Activated CD4-positive, alpha-beta T cell treated with anti-CD3 and anti-CD28 coated beads for 48 hours (primary cell): ENCODE results near the gene AGBL3.

Experiments
- DNase-seq: peaks from one replicate; pipeline ENCODE4 v3.0.0-alpha.2; 2020

Gene AGBL3

GRCh38 chr7:135151132-135151531, 164.8 kb downstream of the AGBL3 start:
- DNase-seq, result no peak

DNA sequence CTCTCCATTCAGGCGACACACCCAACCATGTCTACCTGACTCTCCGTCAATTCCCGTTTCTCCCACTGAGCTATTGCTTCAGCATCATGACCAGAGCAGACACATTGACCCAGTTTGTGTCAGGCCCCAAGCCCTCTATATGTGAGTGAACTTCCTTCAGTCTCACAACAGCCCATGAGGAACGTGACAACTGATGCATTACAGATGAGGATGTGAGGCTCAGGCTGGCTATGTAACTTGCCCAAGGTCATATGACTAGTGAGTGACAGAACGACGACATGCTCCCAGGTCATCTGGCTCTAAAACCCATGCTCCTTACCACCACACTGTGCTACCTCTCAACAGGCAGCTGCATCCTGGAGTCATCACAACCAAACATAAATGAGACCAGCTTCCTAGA, 165.2 kb downstream of the AGBL3 start:
- no peak for DNase-seq

GRCh38 chr7:135152442-135152841, 166.1 kb downstream of the AGBL3 start:
- DNase-seq, result no peak

- DNase-seq, result no peak
Measured at GRCh38 chr7:135154734-135155133, 168.4 kb downstream of the AGBL3 start.

DNA sequence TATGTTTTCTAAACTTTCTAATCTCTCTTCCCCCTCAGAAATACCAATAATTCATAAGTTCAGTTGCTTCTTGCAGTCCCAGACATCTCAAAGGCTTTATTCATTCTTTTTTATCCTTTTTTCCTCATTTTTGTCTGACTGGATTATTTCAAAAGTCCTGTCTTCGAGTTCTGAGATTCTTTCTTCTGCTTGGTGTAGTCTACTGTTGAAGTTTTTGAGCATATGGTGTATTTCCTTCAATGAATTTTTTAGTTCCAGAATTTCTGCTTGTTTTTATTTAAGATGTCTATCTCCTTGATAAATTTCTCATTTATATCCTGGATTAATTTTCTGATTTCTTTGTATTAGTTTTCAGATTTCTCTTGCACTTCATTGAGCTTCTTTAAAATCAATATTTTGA, 170.0 kb downstream of the AGBL3 start:
- DNase-seq, result no peak

DNA sequence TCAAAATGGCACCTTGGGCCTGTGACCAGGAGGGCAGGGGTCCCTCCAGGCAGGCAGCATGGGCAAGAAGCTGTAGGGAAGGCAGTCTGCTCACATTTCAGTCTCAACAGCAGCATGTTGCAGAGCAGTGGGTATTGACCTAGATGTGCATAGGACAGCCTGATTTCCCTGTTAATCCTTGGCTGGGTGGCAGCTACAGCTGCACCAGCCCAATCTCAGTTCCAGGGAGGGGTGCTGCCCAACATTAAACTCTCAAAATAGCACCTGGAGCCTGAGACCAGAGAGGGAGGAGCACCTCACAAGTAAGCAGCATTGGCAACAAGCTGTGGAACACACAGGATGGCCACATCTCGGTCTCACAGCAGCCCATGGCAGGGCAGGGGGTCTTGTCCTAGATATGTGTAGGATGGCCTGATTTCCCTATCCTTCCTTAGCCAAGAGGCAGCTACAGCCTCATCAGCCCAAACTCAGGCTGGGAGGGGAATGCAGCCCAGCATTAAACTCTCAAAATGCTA, 171.9 kb downstream of the AGBL3 start:
- no peak for DNase-seq

GRCh38 chr7:135158874-135159273, 172.6 kb downstream of the AGBL3 start:
- no peak for DNase-seq

GRCh38 chr7:135159359-135160085, 173.2 kb downstream of the AGBL3 start:
- no peak for DNase-seq

DNA sequence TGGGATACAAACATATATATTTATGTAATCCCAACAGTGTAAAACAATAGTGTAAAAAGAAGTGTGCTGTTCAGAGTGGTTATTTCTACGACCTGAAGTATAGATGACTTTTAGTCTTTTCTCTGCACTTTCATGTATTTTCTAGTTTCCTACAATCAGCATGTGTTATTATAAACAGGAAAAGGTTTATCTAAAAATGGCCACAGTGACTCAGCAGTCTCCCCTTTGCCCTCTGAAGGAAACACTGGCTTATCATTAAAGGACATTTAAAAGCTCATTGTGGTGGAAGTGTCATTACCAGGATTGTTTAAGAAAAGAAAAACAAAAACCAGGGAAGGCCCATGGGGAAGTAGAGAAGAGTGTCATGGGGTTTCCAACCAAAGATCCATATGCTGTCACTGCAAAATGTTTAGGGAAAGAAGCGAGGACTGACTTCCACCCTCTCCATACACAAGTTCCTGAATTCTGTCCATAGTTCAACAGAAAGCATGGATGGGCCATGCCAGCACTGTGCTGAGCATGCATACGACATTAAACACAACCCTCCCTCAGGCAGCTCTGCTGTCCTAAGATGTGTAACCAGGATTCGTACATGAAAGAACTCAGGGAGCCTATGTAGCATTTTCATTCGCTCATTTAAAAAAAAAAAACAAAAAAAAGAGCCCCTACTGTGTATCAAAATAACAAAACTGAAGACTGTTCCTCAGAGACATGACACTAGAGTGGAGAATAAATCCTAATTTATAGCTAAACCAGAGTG, 174.0 kb downstream of the AGBL3 start:
- DNase-seq, result no peak

DNA sequence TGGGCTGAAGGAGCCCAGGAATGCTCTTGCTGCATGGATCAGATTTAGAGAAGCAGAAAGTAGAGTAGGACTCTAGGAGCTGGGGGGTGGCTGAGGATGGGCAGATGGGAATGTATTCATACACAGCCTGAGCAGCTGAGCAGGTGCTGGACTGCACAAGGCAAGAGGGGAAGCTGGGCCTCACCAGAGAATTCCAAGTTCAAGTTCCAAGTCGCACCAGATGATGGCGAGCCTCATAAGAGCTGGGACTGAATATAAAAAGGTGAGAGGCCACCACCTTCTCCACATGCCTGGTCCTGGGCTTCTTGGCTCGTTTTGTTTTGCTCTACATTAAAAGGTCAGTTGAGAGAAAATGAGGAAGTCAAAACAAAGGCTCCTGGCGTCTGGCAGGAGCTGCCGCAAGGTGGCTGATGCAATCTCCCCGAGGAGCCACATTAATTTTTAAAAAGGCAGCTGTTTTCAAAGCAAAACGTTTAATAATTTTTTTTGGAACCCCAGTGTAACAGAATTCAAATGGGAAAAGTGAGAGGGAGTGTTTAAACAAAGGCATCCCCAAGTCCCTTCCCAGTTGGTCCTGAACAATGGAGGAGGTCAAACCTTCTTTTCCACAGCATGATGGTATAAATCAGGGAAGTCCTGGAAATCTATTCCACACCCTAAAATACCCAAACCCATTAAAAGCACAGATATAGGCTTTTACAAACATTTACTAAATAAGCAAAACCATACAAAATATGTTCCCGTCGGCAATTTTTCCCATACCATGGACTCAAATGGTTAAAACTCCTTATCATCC, 174.7 kb downstream of the AGBL3 start:
- DNase-seq, result no peak

DNA sequence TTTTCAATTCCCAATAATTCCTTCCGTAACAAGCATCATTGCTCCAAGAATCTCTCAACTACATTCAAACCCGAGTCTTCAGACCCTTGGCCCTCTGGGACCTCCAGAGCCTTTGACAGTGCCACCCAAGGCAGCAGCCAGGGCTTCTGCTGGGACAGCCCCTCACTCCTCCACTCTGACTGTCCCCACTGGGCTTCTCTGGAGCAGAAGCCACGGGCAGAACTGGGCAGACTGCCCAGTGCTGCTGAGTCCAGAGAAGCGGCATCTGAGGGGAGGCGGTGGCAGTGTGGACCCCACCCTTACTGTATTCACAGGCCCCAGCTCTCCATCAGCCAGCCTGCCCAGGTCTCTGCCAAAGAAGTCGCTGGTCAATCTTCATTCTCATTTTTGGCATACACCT, 175.4 kb downstream of the AGBL3 start:
- DNase-seq, result no peak

DNA sequence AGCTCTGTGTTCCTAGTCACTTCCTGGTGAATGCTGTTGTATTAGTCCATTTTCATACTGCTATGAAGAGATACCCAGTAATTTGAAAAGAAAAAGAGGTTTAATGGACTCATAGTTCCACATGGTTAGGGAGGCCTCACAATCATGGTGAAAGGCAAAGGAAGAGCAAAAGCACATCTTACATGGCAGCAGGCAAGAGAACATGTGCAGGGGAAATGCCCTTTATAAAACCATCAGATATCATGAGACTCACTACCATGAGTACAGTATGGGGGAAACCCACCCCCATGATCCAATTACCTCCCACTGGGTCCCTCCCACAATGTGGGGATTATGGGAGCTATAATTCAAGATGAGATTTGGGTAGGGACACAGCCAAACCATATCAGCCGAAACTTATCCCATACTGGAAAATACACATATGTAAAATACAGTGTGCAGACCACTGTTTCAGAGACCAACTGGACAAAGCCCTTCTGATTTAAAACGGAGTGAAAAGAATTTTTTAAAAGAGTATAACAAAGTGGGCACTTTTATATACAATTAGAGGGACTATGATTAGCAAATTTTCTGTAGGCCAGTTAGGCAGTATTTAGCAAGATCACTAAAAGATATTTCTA, 176.2 kb downstream of the AGBL3 start:
- DNase-seq, result no peak

- DNase-seq, result no peak
Measured at GRCh38 chr7:135164357-135165061, 178.2 kb downstream of the AGBL3 start.

DNA sequence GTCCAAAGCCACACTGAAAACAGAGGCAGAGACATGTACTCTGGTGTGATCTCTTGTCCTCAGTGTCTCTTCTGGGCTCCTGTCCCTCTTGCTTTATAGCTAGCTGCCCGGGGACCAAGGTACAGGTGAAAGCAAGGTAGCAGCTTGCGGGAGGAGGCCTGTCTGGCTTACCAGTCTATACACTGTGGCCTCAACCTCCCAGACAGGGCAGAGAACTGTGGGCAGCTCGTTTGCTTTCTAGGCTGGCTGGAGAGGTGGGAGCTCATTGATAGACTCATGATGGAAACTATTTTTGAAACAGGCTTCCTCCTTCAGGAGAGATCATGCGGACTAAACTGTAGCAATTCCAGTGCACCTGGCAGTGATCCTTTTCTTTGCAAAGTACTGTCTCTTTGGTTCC, 179.6 kb downstream of the AGBL3 start:
- DNase-seq, result no peak

GRCh38 chr7:135166338-135166990, 180.2 kb downstream of the AGBL3 start:
- no peak for DNase-seq

- no peak for DNase-seq
Measured at GRCh38 chr7:135167365-135167917, 181.1 kb downstream of the AGBL3 start.

GRCh38 chr7:135168001-135168400, 181.7 kb downstream of the AGBL3 start:
- peak; percentile 43 for DNase-seq

DNA sequence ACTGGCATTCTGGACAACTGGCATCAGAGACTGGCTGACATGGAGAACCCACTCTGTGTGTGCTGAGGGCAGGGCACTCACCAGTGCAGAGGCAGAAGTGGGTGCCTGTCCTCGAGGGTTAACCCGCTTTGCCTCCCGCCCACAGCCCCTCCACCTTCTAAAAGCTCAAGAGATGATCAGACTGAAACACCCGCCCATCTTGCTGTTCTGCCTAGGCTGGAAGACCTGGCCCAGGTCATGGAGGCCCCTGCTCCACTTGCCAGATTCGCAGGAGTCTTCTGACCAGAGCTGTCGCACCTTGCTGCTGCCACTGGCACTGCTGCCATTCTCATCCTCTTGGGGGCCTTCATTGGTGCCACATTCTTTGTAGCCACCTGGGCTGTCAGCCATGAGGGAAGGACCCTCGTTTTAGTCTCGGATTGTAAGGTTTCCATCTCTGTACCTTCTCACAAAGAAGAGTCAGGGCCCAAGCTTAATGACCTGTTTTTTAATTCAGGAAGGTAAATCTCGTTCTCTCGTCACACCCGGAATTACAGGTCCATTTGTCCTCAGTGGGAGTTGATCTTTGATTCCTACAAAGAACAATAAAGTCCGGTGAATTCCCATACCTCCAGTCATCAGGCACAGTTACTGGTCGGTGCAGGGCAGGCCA, 182.3 kb downstream of the AGBL3 start:
- DNase-seq, result no peak

GRCh38 chr7:135169141-135169963, 183.0 kb downstream of the AGBL3 start:
- peak; percentile 80 for DNase-seq

GRCh38 chr7:135169964-135170273, 183.6 kb downstream of the AGBL3 start:
- DNase-seq, result no peak
